ENCODE measurements around the gene C1orf50.
A peak's percentile ranks its signal among the peaks of the same experiment; 100 is the strongest.
"Not testable (repeated sequence)": the region's sequence is repeated elsewhere in the genome, so short reads cannot be mapped to it uniquely, and the experiment has no call there.

C1orf50 gene

GRCh38 chr1:42766741-42767509, at the start of gene C1orf50, which contains the start of gene P3H1:
C1orf50 (plus strand) TSS chr1:42767249; CDS start chr1:42767312, 63 bp downstream.
P3H1 (minus strand) TSS chr1:42767028; CDS start chr1:42766971, 57 bp downstream.
- peak; percentile 98 for DNase-seq

DNA sequence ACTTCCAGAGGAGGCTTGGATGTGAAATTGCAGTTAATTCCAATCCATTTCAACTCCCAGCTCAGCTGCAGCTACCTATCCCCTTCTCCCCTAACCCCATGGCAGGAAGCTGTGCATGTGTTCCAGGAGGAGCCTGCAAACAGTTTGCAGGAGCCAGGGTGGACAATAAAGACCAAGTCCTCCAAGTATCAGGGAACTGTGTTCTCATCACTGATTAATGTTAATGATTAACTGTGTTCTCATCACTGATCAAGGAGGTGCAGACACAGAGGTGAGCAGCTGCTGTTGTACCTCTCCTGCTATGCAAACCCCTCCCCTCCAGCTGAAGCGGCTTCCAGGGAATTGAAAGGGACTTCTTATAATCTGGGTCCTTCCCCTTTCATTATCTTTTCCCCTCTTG, 46.2 kb upstream of the C1orf50 start:
- DNase-seq = no peak

GRCh38 chr1:42721926-42722325, 45.1 kb upstream of the C1orf50 start:
- DNase-seq = no peak

DNA sequence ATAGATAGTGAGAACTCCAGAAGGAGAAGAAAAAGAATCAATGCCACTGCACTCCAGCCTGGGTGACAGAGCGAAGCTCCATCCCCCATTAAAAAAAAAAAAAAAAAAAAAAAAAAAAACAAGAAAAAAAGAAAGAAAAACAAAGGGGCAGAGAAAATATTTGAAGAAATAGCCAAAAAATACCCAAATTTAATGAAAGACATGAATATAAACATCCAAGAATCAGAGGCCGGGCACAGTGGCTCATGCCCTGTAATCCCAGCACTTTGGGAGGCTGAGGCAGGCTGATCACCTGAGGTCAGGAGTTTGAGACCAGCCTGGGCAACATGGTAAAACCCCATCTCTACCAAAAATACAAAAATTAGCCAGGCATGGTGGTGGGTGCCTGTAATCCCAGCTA, 44.6 kb upstream of the C1orf50 start:
- DNase-seq = not testable (repeated sequence)

GRCh38 chr1:42723511-42723910, 43.5 kb upstream of the C1orf50 start:
- no peak for DNase-seq

- DNase-seq = not testable (repeated sequence)
Observed at GRCh38 chr1:42725820-42726219, 41.2 kb upstream of the C1orf50 start.

- DNase-seq = no peak
Observed at GRCh38 chr1:42730002-42730401, 37.0 kb upstream of the C1orf50 start.

DNA sequence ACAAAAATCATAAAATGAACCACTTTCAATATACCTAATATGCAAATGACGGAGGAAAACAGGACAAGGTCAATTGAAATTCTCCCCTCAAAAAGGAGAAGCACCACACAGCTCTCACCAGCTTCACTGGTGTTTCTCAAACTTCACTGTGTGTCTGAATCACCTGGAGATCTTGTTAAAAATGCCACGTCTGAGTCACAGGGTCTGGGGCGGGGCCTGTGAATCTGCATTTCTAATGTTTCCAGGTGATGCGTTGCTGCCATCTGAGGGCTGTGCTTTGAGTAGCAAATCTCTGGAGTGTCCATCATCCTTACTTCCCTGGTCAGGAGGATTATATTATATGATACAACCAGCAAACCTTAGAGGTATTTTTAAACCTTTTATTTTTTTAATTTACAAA, 36.1 kb upstream of the C1orf50 start:
- DNase-seq = peak; percentile 30

- no peak for DNase-seq
Observed at GRCh38 chr1:42731585-42731984, 35.5 kb upstream of the C1orf50 start.

DNA sequence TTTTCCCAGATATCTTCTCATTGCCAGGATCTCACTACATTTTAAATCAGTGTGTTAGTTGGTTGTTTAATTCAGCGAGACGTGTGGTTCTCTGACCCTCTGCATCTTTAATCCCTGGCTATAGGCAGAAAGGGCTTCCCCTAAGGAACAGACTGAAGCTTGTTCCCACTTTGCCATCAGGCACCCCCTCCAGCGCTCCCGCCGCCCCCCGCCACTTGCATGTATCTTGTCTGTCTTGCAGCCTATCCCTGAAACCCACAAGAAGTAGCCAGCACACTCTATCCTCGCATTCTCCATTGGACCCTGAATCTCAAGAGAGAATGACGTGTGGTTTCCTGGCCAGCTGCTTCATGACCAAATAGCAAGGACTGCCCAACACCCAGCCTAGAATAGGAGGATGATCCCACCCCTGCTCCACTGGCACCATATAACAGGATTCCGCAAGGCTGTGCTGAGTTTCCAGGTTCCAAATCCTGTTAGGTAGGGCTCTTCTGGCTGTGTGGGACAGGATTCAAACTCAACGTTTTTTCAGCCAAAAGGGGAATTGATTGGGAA, 34.8 kb upstream of the C1orf50 start:
- no peak for DNase-seq

- DNase-seq = no peak
Observed at GRCh38 chr1:42733415-42734200, 33.4 kb upstream of the C1orf50 start.

DNA sequence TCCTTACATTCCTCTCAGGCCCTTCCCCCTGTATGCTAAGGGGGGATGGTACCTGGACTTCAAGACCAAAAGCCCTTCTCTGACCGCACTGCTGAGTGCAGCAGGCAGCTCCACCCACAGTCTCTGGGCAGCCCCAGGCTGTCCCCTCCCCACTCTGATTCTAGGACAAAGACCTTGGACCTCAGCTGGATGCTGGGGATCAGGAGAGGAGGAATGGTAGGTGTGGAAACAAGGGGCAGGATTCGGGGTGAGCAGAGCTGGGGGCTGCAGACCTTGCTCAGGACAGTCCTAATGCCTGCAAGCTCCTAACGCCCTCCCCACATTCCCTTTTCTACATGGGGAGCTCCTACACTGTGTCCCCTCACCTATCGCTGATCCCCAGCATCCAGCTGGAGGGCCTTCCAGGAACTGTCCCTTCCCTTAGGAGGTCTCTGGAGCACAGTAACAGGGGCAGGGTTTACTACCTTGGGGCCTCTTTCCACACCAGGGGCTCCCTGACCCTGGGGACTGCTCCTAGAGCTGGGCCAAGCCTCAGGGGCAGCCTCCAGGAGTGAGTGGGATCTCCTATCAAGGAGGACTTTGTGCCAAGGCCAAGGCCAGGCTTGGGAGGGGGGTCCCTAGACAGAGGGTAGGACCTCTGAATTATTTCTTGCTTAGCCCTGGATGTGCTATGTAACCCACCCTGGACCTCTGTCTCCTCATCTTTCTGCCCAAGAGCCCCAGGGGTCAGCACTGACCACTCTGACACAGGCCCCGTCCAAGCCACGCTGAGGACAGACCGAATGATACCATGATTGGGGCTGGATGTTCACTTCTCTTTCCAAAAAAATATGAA, 32.6 kb upstream of the C1orf50 start:
- DNase-seq = no peak

DNA sequence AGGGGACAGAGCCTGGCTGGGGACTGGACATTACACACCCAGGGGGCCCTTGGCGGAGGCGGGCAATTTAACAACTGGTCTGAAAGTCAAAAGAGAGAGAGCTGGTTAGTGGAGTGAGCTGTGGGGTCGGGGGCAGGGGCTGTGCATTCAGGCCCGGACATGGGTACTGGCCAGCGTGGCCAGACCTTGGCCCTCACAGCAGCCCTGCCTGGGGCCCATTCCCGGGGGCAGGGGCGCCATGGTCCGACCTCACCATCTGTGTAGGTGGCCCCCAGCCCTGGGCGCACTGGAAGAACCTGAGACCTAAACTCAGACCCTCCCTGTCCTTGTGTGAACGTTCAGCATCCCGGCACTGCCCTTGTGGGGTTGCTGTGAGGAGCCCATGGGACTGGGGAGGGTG, 32.0 kb upstream of the C1orf50 start:
- no peak for DNase-seq

GRCh38 chr1:42735477-42736105, 31.5 kb upstream of the C1orf50 start:
- DNase-seq = no peak

DNA sequence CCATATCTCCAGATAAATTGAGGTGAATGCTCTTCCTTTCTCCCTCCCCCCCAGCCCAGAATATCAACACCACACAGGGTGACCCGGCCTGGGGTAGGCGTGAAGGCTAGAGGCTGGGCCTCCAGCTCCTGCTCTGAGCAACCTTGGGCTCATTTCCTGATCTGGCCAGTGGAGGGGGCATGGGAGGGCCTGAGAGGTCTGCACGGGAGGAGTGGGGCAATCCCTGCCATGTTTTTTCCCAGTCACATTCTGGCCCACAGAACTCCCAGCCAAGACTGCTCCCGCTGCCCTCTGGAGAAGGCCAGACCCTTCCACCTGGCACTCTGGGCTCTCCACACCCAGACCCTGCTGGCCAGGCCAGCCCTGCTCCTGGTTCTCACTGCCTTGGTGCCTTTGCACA, 30.9 kb upstream of the C1orf50 start:
- DNase-seq = no peak

GRCh38 chr1:42736571-42737200, 30.4 kb upstream of the C1orf50 start:
- no peak for DNase-seq

- no peak for DNase-seq
Observed at GRCh38 chr1:42737257-42737656, 29.8 kb upstream of the C1orf50 start.

DNA sequence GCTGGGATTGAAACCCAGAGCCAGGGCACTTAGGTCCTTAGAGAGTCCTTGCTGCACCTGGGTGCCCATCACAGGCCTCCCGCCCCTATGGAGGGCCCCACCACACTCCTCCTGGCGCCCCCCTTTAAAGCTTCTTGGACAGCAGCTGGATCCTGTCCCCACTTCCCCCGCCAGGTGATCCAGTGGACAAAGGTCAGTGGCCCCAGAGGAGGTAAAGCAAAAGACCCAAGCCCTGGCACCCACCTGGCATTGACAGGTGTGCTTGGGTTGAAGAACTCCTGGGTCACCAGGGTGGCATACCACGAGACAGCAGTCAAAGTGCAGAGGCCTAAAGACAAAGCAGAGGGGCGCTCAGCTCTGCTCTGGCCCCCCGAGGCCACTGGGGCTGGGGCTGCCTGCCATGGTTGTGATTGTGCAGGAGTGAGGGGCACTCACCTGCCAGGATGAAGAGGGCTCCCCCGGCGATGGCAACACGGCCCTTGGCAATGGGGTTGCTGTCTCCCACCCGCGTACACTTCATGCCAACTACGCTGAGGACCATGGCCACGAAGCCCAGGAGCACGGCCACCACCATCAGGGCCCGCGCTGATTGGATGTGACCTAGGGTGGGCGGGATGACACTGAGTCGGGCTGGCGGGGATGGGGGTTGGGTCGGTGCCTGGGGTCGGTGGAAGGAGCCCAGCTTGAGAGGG, 28.9 kb upstream of the C1orf50 start:
- no peak for DNase-seq

- no peak for DNase-seq
Observed at GRCh38 chr1:42738678-42739226, 28.3 kb upstream of the C1orf50 start.

DNA sequence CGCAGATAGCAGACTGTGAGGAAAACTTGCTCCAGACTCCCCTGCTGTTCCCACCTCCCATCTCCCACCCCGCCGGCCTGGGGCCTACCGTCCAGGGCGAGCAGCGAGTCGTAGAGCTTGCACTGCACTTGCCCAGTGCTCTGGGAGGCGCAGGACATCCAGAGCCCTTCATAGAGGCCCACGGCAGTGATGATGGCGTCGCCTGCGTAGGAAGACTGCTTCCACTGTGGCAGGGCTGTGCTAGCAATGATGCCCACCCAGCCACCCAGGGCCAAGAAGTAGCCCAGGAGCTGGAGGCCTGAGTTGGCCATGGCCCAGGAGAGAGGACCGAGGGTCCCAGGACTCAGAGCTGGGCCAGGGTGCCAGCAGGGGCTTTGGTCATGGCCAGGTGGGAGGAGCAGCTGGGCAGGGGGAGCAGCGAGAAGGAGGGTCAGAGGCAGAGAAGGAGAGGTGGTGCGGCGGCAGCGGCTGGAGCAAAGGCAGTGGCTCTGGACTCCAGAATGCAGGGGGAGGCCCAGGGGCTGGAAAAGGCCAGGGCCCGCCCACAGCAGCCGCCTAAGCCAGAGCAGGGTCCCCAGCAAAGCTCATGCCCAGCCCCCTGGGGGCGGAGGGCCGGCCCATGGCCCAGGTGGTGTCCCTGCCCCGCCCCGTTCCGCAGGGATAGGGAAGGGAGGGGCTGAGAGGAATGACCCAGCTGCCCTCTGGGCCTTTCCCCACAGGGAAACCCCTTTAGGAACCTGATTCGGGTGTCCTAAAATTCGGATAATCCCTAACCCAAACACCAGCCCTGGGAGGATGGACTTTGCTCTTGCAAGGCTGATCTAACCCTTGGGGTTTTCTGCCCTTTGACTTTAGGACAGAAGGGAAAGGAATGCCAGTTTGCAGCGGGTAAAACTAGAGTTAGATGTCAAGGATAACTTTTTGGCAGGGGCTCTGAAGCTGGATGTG, 27.0 kb upstream of the C1orf50 start, which contains the start of gene CLDN19:
TSS of gene CLDN19 (minus strand) at position 484 of the 948 bp plus-strand sequence. CDS start at position 311, 173 bp downstream.
- DNase-seq = no peak
